H9 (cell line): ENCODE results near the gene PHLDB1. TPM values are rescaled to one million over a fixed set of nuclear protein-coding genes. Genes with fewer than 3 reads are reported as not detected.
A peak's percentile ranks its signal among the peaks of the same experiment; 100 is the strongest.

Experiments used
- DNase-seq: peaks from one replicate; pipeline ENCODE4 v3.0.0-alpha.2; 2017
- H2AFZ ChIP-seq: one replicate; pipeline ENCODE4 v1.6.1; 2013; ENCODE audit warnings: mild to moderate bottlenecking, low read length, control low read depth, moderate library complexity
- H2AK5ac ChIP-seq: 2 replicates; pipeline ENCODE4 v1.6.1; 2013; ENCODE audit warnings: low read length, control low read depth, mixed read lengths; ENCODE audit not compliant: insufficient read length
- H2BK120ac ChIP-seq: one replicate; pipeline ENCODE4 v1.6.1; 2013; ENCODE audit warnings: low read depth, mild to moderate bottlenecking, low read length, control low read depth, inconsistent platforms; ENCODE audit not compliant: poor library complexity, severe bottlenecking
- H2BK12ac ChIP-seq: 2 replicates; pipeline ENCODE4 v1.6.1; 2013; ENCODE audit warnings: low read length, control low read depth, mixed read lengths, low read depth; ENCODE audit not compliant: insufficient read length
- H2BK15ac ChIP-seq: 2 replicates; pipeline ENCODE4 v1.6.1; 2013; ENCODE audit warnings: low read depth, low read length, control low read depth
- H2BK20ac ChIP-seq: one replicate; pipeline ENCODE4 v1.6.1; 2013; ENCODE audit warnings: low read depth, mild to moderate bottlenecking, low read length, control low read depth, inconsistent platforms; ENCODE audit not compliant: poor library complexity, severe bottlenecking
- H2BK5ac ChIP-seq: 2 replicates; pipeline ENCODE4 v1.6.1; 2013; ENCODE audit warnings: low read length, control low read depth, mixed read lengths; ENCODE audit not compliant: insufficient read length
- H3K14ac ChIP-seq: 2 replicates; pipeline ENCODE4 v1.6.1; 2013; ENCODE audit warnings: low read length, control low read depth; ENCODE audit not compliant: insufficient read depth
- H3K18ac ChIP-seq: 2 replicates; pipeline ENCODE4 v1.6.1; 2013; ENCODE audit warnings: low read depth, mild to moderate bottlenecking, mixed read lengths, low read length, control low read depth; ENCODE audit not compliant: insufficient read length
- H3K23ac ChIP-seq: 2 replicates; pipeline ENCODE4 v1.6.1; 2013; ENCODE audit warnings: low read length, control low read depth, mixed read lengths, low read depth; ENCODE audit not compliant: insufficient read length
- H3K23me2 ChIP-seq: 2 replicates; pipeline ENCODE4 v1.6.1; 2013; ENCODE audit warnings: low read depth, mild to moderate bottlenecking, mixed read lengths, low read length, control low read depth; ENCODE audit not compliant: insufficient read length, poor library complexity, severe bottlenecking
- H3K27ac ChIP-seq: 2 replicates; pipeline ENCODE4 v1.5.1; 2013; ENCODE audit warnings: low read length, control low read depth, mixed read lengths, low read depth; ENCODE audit not compliant: insufficient read length
- H3K27me3 ChIP-seq: 2 replicates; pipeline ENCODE4 v1.6.1; 2013; ENCODE audit warnings: low read length, control low read depth, inconsistent platforms; ENCODE audit not compliant: insufficient read depth
- H3K4ac ChIP-seq: 2 replicates; pipeline ENCODE4 v1.6.1; 2013; ENCODE audit warnings: low read depth, mild to moderate bottlenecking, control low read depth, inconsistent platforms, low read length, moderate library complexity
- H3K4me1 ChIP-seq: 2 replicates; pipeline ENCODE4 v1.6.1; 2013; ENCODE audit warnings: low read length, control low read depth, inconsistent platforms; ENCODE audit not compliant: insufficient read depth
- H3K4me2 ChIP-seq: 2 replicates; pipeline ENCODE4 v1.6.1; 2013; ENCODE audit warnings: low read length, control low read depth, mixed read lengths; ENCODE audit not compliant: insufficient read length, insufficient read depth
- H3K56ac ChIP-seq: 2 replicates; pipeline ENCODE4 v1.6.1; 2013; ENCODE audit warnings: low read depth, mild to moderate bottlenecking, mixed read lengths, low read length, control low read depth; ENCODE audit not compliant: insufficient read length
- H3K79me1 ChIP-seq: 2 replicates; pipeline ENCODE4 v1.6.1; 2013; ENCODE audit warnings: low read depth, mild to moderate bottlenecking, moderate library complexity, low read length, control low read depth, inconsistent platforms; ENCODE audit not compliant: insufficient read depth, poor library complexity, severe bottlenecking
- H3K79me2 ChIP-seq: 2 replicates; pipeline ENCODE4 v1.6.1; 2013; ENCODE audit warnings: low read length, control low read depth, inconsistent platforms; ENCODE audit not compliant: insufficient read depth
- H3K9ac ChIP-seq: 2 replicates; pipeline ENCODE4 v1.6.1; 2013; ENCODE audit warnings: low read length, control low read depth, mixed read lengths; ENCODE audit not compliant: insufficient read length; ENCODE audit errors: extremely low read depth
- H3K9me3 ChIP-seq: one replicate; pipeline ENCODE4 v1.6.1; 2013; ENCODE audit warnings: low read depth, low read length, inconsistent platforms; ENCODE audit not compliant: control insufficient read depth
- H3T11ph ChIP-seq: one replicate; pipeline ENCODE4 v1.6.1; 2013; ENCODE audit warnings: mild to moderate bottlenecking, low read length, control low read depth, inconsistent platforms
- H4K20me1 ChIP-seq: one replicate; pipeline ENCODE4 v1.6.1; 2013; ENCODE audit not compliant: control insufficient read depth, insufficient read length, insufficient read depth
- H4K5ac ChIP-seq: 2 replicates; pipeline ENCODE4 v1.6.1; 2013; ENCODE audit warnings: low read depth, mild to moderate bottlenecking, mixed read lengths, low read length, control low read depth; ENCODE audit not compliant: insufficient read length
- H4K8ac ChIP-seq: replicated peaks from 2 replicates; pipeline ENCODE4 v1.6.1; 2013; ENCODE audit warnings: low read length, control low read depth, mixed read lengths, low read depth; ENCODE audit not compliant: insufficient read length
- H4K91ac ChIP-seq: 2 replicates; pipeline ENCODE4 v1.6.1; 2013; ENCODE audit warnings: low read depth, mild to moderate bottlenecking, moderate library complexity, mixed read lengths, low read length, control low read depth; ENCODE audit not compliant: insufficient read length
- H3K27ac Mint-ChIP-seq, 3 experiments: 2 replicates in 2 of 3; 3 replicates in 1 of 3; pipeline ENCODE4 v1.8.0; 2020 to 2021; ENCODE audit warnings: mixed read lengths in 3 of 3, mild to moderate bottlenecking in 1 of 3, moderate library complexity in 1 of 3
- H3K27me3 Mint-ChIP-seq: 2 replicates; pipeline ENCODE4 v1.8.0; 2021; ENCODE audit warnings: low read depth, mild to moderate bottlenecking, moderate library complexity, mixed read lengths
- H3K36me3 Mint-ChIP-seq, 3 experiments: 2 replicates in 2 of 3; 3 replicates in 1 of 3; pipeline ENCODE4 v1.8.0; 2020 to 2021; ENCODE audit warnings: low read depth in 3 of 3, mixed read lengths in 3 of 3; ENCODE audit not compliant: insufficient read depth in 1 of 3
- H3K4me1 Mint-ChIP-seq, 2 experiments: 2 replicates each; pipeline ENCODE4 v1.8.0; 2020; ENCODE audit warnings: mixed read lengths in 2 of 2
- H3K4me3 Mint-ChIP-seq, 2 experiments: 2 replicates in 1 of 2; 3 replicates in 1 of 2; pipeline ENCODE4 v1.8.0; 2020 to 2021; ENCODE audit warnings: mild to moderate bottlenecking in 2 of 2, mixed read lengths in 2 of 2, moderate library complexity in 1 of 2
- H3K9me3 Mint-ChIP-seq, 2 experiments: 2 replicates in 1 of 2; 3 replicates in 1 of 2; pipeline ENCODE4 v1.8.0; 2020; ENCODE audit warnings: mild to moderate bottlenecking in 2 of 2, mixed read lengths in 2 of 2, moderate library complexity in 1 of 2
- CTCF ChIP-seq: fragments of 200-600 bp; sonication (generic); conservative IDR thresholded peaks from 3 replicates; pipeline ENCODE4 v1.8.0; 2021; ENCODE audit warnings: antibody characterized with exemption, mild to moderate bottlenecking
- WGBS: extraction: QIAGEN DNeasy Blood & Tissue Kit; methylation state at CpG from one replicate; pipeline ENCODE4 v1.1.7; 2013; ENCODE audit warnings: missing lambda C conversion rate, low lambda C conversion rate, mixed read lengths; ENCODE audit not compliant: insufficient read length; ENCODE audit errors: extremely low coverage; 5-methylcytosine and 5-hydroxymethylcytosine counted together
- total RNA-seq: library from RNA; stranded (reverse); gene quantifications from 2 replicates; pipeline ENCODE4 v1.2.1, GENCODE V29; 2021

Gene PHLDB1
- total RNA-seq, 1 experiment from 2014 or later, result 56.0 TPM

DNA sequence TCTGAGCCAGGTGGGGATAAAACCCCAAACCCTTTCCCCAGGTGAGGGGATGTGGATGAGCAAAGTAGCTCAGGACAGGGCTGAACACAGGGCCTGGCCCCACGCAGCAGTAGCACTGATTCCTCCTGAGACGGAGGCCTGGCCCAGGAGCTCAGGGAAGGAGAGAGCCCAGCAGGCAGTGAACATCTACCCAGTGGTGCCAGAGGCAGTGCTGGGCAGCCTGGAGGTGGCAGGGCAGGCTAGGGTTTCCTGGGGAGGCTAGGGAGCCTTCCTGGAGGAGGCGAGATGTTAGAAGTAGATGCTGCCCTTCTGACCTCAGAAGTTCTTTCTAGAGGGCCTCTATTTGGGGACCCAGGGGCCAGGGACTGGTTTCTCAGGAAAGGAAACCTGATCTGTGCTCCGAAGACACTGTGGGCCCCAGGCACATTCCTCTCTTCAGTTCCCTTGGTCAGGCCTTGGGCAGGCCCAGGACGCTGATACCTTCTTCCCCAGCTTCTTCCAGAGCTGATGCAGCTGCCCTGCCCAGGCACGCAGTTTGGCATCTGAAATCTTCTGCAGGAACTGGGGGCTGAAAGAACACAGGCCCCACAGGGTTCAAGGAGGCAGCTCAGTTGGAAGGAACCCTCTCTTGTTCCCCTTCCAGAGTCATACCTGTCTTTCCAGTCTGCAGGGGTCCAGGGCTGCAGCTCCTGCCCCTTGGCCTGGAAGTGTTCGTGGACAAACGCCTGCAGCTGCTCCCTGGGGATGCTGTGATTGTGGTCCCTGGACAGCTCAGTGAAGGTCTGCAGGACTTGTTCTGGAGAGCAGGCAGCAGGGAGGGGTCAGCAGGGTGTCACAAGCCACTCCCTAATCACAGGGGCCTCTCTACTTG lies 55.2 kb downstream of the PHLDB1 start:
- Mint-ChIP-seq H3K27me3 (peaks cover 2% of the 10 kb centered on the region; the same call in 1 of the 2 replicates), H3K4me3 (no peak overlapping the region), H3K9me3 (no peaks in the 10 kb centered on the region), H3K4me1 (peaks cover 43 to 47% of the 10 kb centered on the region in 2 experiments), H3K27ac (0 out of 7 replicates have a peak overlapping the region, but pooled peaks of 1 of the 3 experiments have one; percentile 68), H3K36me3 (no peaks in the 10 kb centered on the region)
- Histone ChIP-seq H3K27ac (no peak overlapping the region), H3K79me2 (no peaks in the 10 kb centered on the region), H3K9me3 (no peaks in the 10 kb centered on the region), H4K8ac (no peak overlapping the region), H2AK5ac (no peak overlapping the region), H2BK12ac (no peak overlapping the region), H3K18ac (no peak overlapping the region), H3K79me1 (no peaks in the 10 kb centered on the region), H3K56ac (no peak overlapping the region), H3K27me3 (no peaks in the 10 kb centered on the region; the same call in 1 of the 2 replicates), H2AFZ (no peak overlapping the region), H4K20me1 (no peaks in the 10 kb centered on the region), H4K5ac (no peak overlapping the region), H3K23ac (no peak overlapping the region), H2BK5ac (no peak overlapping the region), H3K4me2 (no peak overlapping the region), H3K23me2 (no peaks in the 10 kb centered on the region), H3K4ac (no peak overlapping the region), H3T11ph (no peak overlapping the region), H3K4me1 (peaks cover 3% of the 10 kb centered on the region; the same call in 1 of the 2 replicates), H2BK120ac (no peak overlapping the region), H3K14ac (no peak overlapping the region), H2BK15ac (no peak overlapping the region), H4K91ac (no peak overlapping the region), H2BK20ac (no peak overlapping the region), H3K9ac (no peak overlapping the region)
- peak; percentile 38 for DNase-seq
- no CpG with 5 or more reads among the region's 8 CpGs for WGBS
- no peak for TF ChIP-seq CTCF
